Sigmoid colon (tissue), 3 donors: ENCODE data around the gene PDE7B.

Experiments
- POLR2A ChIP-seq, 2 donors: fragments of 450-650 bp; IDR thresholded peaks; one replicate each; pipeline ENCODE4 v1.6.1; 2016; ENCODE audit warnings: antibody characterized with exemption in 2 of 2, mild to moderate bottlenecking in 2 of 2, moderate library complexity in 2 of 2
- TF ChIP-seq, protein P1 (sequence below), 4 experiments: fragments of 450-650 bp in 3 of 4; fragments of 200-600 bp in 1 of 4; IDR thresholded peaks; one replicate each; pipeline ENCODE4 v1.5.1; 2016 to 2019; ENCODE audit warnings: antibody characterized with exemption in 4 of 4, mild to moderate bottlenecking in 3 of 4, moderate library complexity in 2 of 4

DNA sequence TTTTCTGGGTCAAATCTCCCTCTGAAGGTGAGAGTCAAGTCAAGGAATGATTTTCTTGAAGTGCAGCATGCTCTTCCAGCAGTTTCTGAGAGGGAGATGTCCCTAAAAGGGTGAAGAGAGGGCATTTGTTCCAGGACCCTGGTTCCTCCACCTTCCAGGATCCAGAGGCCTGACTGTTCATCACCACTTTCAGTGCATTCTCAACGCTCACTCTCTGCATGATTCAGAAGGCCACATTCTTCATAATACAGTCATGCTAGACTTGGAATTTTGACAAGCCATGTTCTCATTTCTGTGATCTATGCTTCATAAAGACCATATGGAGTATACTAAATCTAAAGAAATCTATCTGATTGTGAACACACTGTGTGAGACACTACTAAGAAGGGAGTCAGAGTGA is 85.1 kb downstream of the PDE7B start:
- TF ChIP-seq, protein P1, sequence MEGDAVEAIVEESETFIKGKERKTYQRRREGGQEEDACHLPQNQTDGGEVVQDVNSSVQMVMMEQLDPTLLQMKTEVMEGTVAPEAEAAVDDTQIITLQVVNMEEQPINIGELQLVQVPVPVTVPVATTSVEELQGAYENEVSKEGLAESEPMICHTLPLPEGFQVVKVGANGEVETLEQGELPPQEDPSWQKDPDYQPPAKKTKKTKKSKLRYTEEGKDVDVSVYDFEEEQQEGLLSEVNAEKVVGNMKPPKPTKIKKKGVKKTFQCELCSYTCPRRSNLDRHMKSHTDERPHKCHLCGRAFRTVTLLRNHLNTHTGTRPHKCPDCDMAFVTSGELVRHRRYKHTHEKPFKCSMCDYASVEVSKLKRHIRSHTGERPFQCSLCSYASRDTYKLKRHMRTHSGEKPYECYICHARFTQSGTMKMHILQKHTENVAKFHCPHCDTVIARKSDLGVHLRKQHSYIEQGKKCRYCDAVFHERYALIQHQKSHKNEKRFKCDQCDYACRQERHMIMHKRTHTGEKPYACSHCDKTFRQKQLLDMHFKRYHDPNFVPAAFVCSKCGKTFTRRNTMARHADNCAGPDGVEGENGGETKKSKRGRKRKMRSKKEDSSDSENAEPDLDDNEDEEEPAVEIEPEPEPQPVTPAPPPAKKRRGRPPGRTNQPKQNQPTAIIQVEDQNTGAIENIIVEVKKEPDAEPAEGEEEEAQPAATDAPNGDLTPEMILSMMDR (IDR thresholded peaks at IDR 0.05): no peak
- no peak for TF ChIP-seq POLR2A (IDR thresholded peaks at IDR 0.05)
